Loucy (cell line): ENCODE measurements around the gene BRK1.
"Not testable (repeated sequence)": the region's sequence is repeated elsewhere in the genome, so short reads cannot be mapped to it uniquely, and the experiment has no call there.

ENCODE experiments used
- EZH2phosphoT487 ChIP-seq: fragments of 200-600 bp; IDR thresholded peaks from 2 replicates; pipeline ENCODE4 v1.6.1; 2018; ENCODE audit warnings: antibody characterized with exemption, mild to moderate bottlenecking, moderate library complexity, borderline replicate concordance
- TF ChIP-seq, protein P1 (sequence below): fragments of 200-600 bp; sonication (generic); conservative IDR thresholded peaks from 2 replicates; pipeline ENCODE4 v1.5.1; 2014; ENCODE audit warnings: mild to moderate bottlenecking, antibody characterized with exemption, low read length

DNA sequence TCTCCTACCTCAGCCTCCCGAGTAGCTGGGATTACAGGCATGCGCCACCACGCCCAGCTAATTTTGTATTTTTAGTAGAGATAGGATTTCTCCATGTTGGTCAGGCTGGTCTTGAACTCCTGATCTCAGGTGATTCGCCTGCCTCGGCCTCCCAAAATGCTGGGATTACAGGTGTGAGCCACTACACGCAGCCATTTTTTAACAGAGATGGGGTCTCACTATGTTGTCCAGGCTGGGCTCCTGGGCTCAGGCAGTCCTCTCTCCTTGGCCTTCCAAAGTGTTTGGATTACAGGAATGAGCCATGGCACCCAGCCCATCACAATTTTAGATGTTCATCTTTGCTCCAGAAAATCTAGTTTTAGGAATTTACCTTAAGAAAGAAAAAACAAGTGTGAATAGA lies 43.1 kb downstream of the BRK1 start:
- TF ChIP-seq, protein P1, sequence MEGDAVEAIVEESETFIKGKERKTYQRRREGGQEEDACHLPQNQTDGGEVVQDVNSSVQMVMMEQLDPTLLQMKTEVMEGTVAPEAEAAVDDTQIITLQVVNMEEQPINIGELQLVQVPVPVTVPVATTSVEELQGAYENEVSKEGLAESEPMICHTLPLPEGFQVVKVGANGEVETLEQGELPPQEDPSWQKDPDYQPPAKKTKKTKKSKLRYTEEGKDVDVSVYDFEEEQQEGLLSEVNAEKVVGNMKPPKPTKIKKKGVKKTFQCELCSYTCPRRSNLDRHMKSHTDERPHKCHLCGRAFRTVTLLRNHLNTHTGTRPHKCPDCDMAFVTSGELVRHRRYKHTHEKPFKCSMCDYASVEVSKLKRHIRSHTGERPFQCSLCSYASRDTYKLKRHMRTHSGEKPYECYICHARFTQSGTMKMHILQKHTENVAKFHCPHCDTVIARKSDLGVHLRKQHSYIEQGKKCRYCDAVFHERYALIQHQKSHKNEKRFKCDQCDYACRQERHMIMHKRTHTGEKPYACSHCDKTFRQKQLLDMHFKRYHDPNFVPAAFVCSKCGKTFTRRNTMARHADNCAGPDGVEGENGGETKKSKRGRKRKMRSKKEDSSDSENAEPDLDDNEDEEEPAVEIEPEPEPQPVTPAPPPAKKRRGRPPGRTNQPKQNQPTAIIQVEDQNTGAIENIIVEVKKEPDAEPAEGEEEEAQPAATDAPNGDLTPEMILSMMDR = not testable (repeated sequence)
- TF ChIP-seq EZH2phosphoT487 = not testable (repeated sequence)
